ENCODE results near the gene SLC22A1. TPM values are rescaled to one million over a fixed set of nuclear protein-coding genes. Genes with fewer than 3 reads are reported as not detected.
A peak's percentile ranks its signal among the peaks of the same experiment; 100 is the strongest.

The SLC22A1 gene
- polyA plus RNA-seq, 1 of the 3 experiments (the other 2 are of a cell fraction) = 0.20 TPM

- H3K36me3 ChIP-seq (replicated peaks in 1 of 2; ENCODE audit: control insufficient read depth in 1 of 2, insufficient read depth in 2 of 2, low read length in 1 of 2) = no peaks in the 10 kb centered on the region
- no peak overlapping the region for H3K9ac ChIP-seq
- H4K20me1 ChIP-seq (ENCODE audit: insufficient read depth) = no peaks in the 10 kb centered on the region
- POLR2A ChIA-PET = no interaction called here
- TF ChIP-seq NFIC (IDR thresholded peaks at IDR 0.05; ENCODE audit: borderline replicate concordance) (peak; percentile 21; the same call in 1 of the 2 replicates), JUND (IDR thresholded peaks at IDR 0.05) (no peak), TEAD4 (IDR thresholded peaks at IDR 0.05; ENCODE audit: borderline replicate concordance, insufficient read depth) (no peak), FOXJ3 (CRISPR knock-in tag; IDR thresholded peaks at IDR 0.05) (no peak), FOSL2 (IDR thresholded peaks at IDR 0.05; ENCODE audit: borderline replicate concordance, low read depth) (peak; percentile 10; the same call in 1 of the 2 replicates), SIN3A (IDR thresholded peaks at IDR 0.05; ENCODE audit: borderline replicate concordance, low read depth, low read length) (no peak)
- no peaks in the 10 kb centered on the region for H3K79me2 ChIP-seq (ENCODE audit: insufficient read depth)
- H3K9me2 ChIP-seq = no peaks in the 10 kb centered on the region
- no peaks in the 10 kb centered on the region for H3K27me3 ChIP-seq (ENCODE audit: insufficient read depth)
- no peaks in the 10 kb centered on the region for H3K9me3 ChIP-seq
- H2AFZ ChIP-seq (ENCODE audit: low read depth) = no peak overlapping the region
- no peak for DNase-seq
- no peaks in the 10 kb centered on the region for H3F3A ChIP-seq (replicated peaks; ENCODE audit: insufficient read depth)
- 50% methylated on average over 5 of the region's 5 CpGs for WGBS (ENCODE audit: low lambda C conversion rate)
- H3K4me1 ChIP-seq (ENCODE audit: control insufficient read depth in 1 of 2, insufficient read depth in 2 of 2, low read depth in 1 of 2, low read length in 1 of 2) = peaks cover 0 to 5% of the 10 kb centered on the region in 2 experiments; a peak in 1 of 4 replicates
- no peak overlapping the region for H3K4me3 ChIP-seq (ENCODE audit: low read depth in 2 of 2, low read length in 1 of 2)
- peak overlapping the region in 1 of 2 experiments; percentile 46; a peak in 1 of 4 replicates for H3K27ac ChIP-seq (ENCODE audit: low read depth in 2 of 2, low read length in 1 of 2)
- H3K4me2 ChIP-seq = no peak overlapping the region; the same call in 1 of the 2 replicates
- CTCF ChIA-PET = interaction anchor here (0.8 kb wide), 1 partner anchor 314 kb away, joined by 5 read pairs; no protein-coding TSS in a partner anchor
These were observed 19.5 kb downstream of the SLC22A1 start for GRCh38 chr6:160141001-160141726.

GRCh38 chr6:160142115-160142715, 20.6 kb downstream of the SLC22A1 start:
- H3F3A ChIP-seq (replicated peaks; ENCODE audit: insufficient read depth) = no peaks in the 10 kb centered on the region
- no peaks in the 10 kb centered on the region for H3K9me3 ChIP-seq
- H3K9me2 ChIP-seq = no peaks in the 10 kb centered on the region
- ChIA-PET POLR2A (no interaction called here), CTCF (interaction anchor here (0.7 to 2.5 kb wide), 3 partner anchors 10 to 377 kb away, joined by 3 to 8 read pairs (median 3); no protein-coding TSS in a partner anchor)
- 65% methylated on average over 8 of the region's 8 CpGs for WGBS (ENCODE audit: low lambda C conversion rate)
- peaks cover 0 to 5% of the 10 kb centered on the region in 2 experiments; a peak in 1 of 4 replicates for H3K4me1 ChIP-seq (ENCODE audit: control insufficient read depth in 1 of 2, insufficient read depth in 2 of 2, low read depth in 1 of 2, low read length in 1 of 2)
- H3K9ac ChIP-seq = no peak overlapping the region
- H4K20me1 ChIP-seq (ENCODE audit: insufficient read depth) = no peaks in the 10 kb centered on the region
- DNase-seq = no peak
- H2AFZ ChIP-seq (ENCODE audit: low read depth) = no peak overlapping the region
- no peaks in the 10 kb centered on the region for H3K79me2 ChIP-seq (ENCODE audit: insufficient read depth)
- TF ChIP-seq EZH2phosphoT487 (IDR thresholded peaks at IDR 0.05; ENCODE audit: borderline replicate concordance, low read depth) (no peak), CHD2 (IDR thresholded peaks at IDR 0.05; ENCODE audit: low read length, partially characterized antibody) (no peak), REST (IDR thresholded peaks at IDR 0.05; ENCODE audit: low read depth, low read length) (no peak), NFIC (IDR thresholded peaks at IDR 0.05; ENCODE audit: borderline replicate concordance) (no peak), SMC3 (IDR thresholded peaks at IDR 0.05; ENCODE audit: low read depth, low read length) (no peak), ELF1 (IDR thresholded peaks at IDR 0.05) (no peak), RAD21 (IDR thresholded peaks at IDR 0.05; ENCODE audit: low read length) (no peak), EP300 (IDR thresholded peaks at IDR 0.05; ENCODE audit: borderline replicate concordance in 1 of 2, low read depth in 1 of 2, low read length in 1 of 2) (no peak), MAX (IDR thresholded peaks at IDR 0.05; ENCODE audit: low read depth) (no peak), YY1 (IDR thresholded peaks at IDR 0.05; ENCODE audit: low read depth) (no peak), GABPA (IDR thresholded peaks at IDR 0.05; ENCODE audit: low read depth) (no peak), FOXJ3 (CRISPR knock-in tag; IDR thresholded peaks at IDR 0.05) (no peak), NRF1 (IDR thresholded peaks at IDR 0.05; ENCODE audit: low read depth, low read length) (no peak), FOSL2 (IDR thresholded peaks at IDR 0.05; ENCODE audit: borderline replicate concordance, low read depth) (no peak)
- H3K27me3 ChIP-seq (ENCODE audit: insufficient read depth) = no peaks in the 10 kb centered on the region
- H3K36me3 ChIP-seq (replicated peaks in 1 of 2; ENCODE audit: control insufficient read depth in 1 of 2, insufficient read depth in 2 of 2, low read length in 1 of 2) = no peaks in the 10 kb centered on the region
- no peak overlapping the region for H3K27ac ChIP-seq (ENCODE audit: low read depth in 2 of 2, low read length in 1 of 2)
- H3K4me3 ChIP-seq (ENCODE audit: low read depth in 2 of 2, low read length in 1 of 2) = no peak overlapping the region
- H3K4me2 ChIP-seq = no peak overlapping the region
